ENCODE measurements around the gene TUBGCP4. TPM values are rescaled to one million over a fixed set of nuclear protein-coding genes. Genes with fewer than 3 reads are reported as not detected.

Gene TUBGCP4
- total RNA-seq = 7.0 and 12.5 TPM in 2 replicates

DNA sequence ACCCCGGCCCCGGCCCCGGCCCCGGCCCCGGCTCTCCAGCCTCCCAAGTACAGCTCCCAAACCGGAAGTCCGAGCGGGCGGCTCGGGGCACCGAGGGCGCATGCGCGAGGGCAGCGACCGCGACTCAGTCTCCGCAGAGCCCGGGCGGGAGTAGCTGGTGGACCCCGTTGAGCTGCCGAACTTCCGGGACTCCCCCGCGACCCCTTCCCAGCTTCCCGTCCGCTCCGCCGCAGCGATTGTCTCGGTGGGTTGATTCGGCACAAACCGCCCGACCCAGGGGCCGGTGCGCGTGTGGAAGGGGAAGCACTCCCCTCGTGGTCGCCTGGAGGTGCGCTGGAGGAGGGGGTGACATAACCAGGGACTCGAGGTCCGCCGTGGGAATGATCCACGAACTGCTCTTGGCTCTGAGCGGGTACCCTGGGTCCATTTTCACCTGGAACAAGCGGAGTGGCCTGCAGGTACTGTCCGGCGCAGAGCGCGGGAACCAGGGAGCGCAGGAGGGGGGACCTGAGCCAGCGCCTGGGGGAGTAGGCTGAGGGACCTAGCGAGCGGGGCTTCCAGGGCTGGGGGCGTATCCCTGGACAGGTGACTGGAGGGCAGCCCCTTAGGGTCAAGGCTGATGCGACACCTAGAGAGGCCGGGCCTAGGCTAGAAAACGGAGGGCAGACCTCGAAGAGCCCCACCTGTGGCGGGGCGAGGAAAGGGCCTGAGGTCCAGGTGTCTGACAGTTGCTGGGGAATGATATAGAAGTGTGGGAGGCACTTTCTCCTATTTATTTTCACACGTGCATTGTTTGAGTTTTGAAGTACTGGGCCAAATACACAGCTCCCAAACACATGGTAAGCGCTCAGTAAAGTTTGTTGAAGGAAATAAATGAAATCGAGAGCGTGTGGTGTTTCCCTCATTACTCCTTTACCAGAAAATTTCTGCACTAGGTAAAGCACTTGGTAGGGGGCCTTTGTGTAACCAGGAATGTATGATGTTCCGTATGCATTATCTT lies at the start of gene TUBGCP4, which contains the start of gene ZSCAN29:
TSS of gene TUBGCP4 (plus strand) at position 127 of the 1,000 bp plus-strand sequence. CDS start at position 381, 254 bp downstream.
TSS of gene ZSCAN29 (minus strand) at position 69 of the 1,000 bp plus-strand sequence. CDS start 1,130 bp downstream, outside the sequence.

GRCh38 chr15:43329960-43330779 lies 40.7 kb upstream of the TUBGCP4 start, which contains the start of gene LCMT2:
TSS of gene LCMT2 (minus strand) at chr15:43330573. CDS start at chr15:43330489, 84 bp downstream.

Other genes with a start within 250 kb of the TUBGCP4 start
- gene TMEM62, start 237.5 kb upstream of the TUBGCP4 start, total RNA-seq = 12.5 and 20.2 TPM in 2 replicates
- 69.1 and 102 TPM in 2 replicates for gene CCNDBP1, start 185.7 kb upstream of the TUBGCP4 start, total RNA-seq
- not detected in 2 replicates for gene EPB42, start 150.1 kb upstream of the TUBGCP4 start, total RNA-seq
- gene TGM5, start 104.2 kb upstream of the TUBGCP4 start, total RNA-seq = not detected in 2 replicates
- gene TGM7, start 68.8 kb upstream of the TUBGCP4 start, total RNA-seq = not detected in 2 replicates
- gene LCMT2, start 40.5 kb upstream of the TUBGCP4 start, total RNA-seq = 3.6 and 9.5 TPM in 2 replicates
- 12.5 and 15.7 TPM in 2 replicates for gene ZSCAN29, start 58 bp upstream of the TUBGCP4 start, total RNA-seq
- gene TP53BP1, start 122.1 kb downstream of the TUBGCP4 start, total RNA-seq = 26.4 and 86.3 TPM in 2 replicates
- gene MAP1A, start 146.5 kb downstream of the TUBGCP4 start, total RNA-seq = 0.31 and 0.32 TPM in 2 replicates
- 14.1 and 42.9 TPM in 2 replicates for gene PPIP5K1, start 219.1 kb downstream of the TUBGCP4 start, total RNA-seq
- not detected in 2 replicates for gene CKMT1B, start 222.9 kb downstream of the TUBGCP4 start, total RNA-seq
- gene STRC, start 247.7 kb downstream of the TUBGCP4 start, total RNA-seq = 0.06 TPM in 1 of 2 replicates, not detected in the other

Measured in bladder microvascular endothelial cell (primary cell).